WTC11 (cell line): Measurements from ENCODE around the gene HECW1.

Experiments used
- CBFB ChIP-seq: sonication (generic); formaldehyde crosslinking; IDR thresholded peaks from 2 replicates; pipeline ENCODE4 v1.8.1; 2022; ENCODE audit warnings: mild to moderate bottlenecking, low read depth, missing genetic modification reagents
- CREB1 ChIP-seq: sonication (generic); formaldehyde crosslinking; IDR thresholded peaks from 2 replicates; pipeline ENCODE4 v1.8.0; 2023; ENCODE audit warnings: mild to moderate bottlenecking, missing genetic modification reagents
- CTCF ChIP-seq: fragments of 200-600 bp; IDR thresholded peaks from 2 replicates; pipeline ENCODE4 v1.8.0; 2022; ENCODE audit warnings: antibody characterized with exemption
- E2F5 ChIP-seq: sonication (generic); formaldehyde crosslinking; IDR thresholded peaks from 2 replicates; pipeline ENCODE4 v1.8.1; 2022; ENCODE audit warnings: mild to moderate bottlenecking, moderate library complexity, missing genetic modification reagents
- KAT7 ChIP-seq: sonication (generic); formaldehyde crosslinking; IDR thresholded peaks from 2 replicates; pipeline ENCODE4 v1.8.1; 2023; ENCODE audit warnings: missing genetic modification reagents, mild to moderate bottlenecking, borderline replicate concordance
- NFE2L1 ChIP-seq: sonication (generic); formaldehyde crosslinking; IDR thresholded peaks from 2 replicates; pipeline ENCODE4 v1.8.1; 2023; ENCODE audit warnings: missing genetic modification reagents
- STAT6 ChIP-seq: sonication (generic); formaldehyde crosslinking; conservative IDR thresholded peaks from 2 replicates; pipeline ENCODE4 v1.8.1; 2023; ENCODE audit warnings: mild to moderate bottlenecking, low read depth, missing genetic modification reagents, moderate library complexity
- USF1 ChIP-seq: sonication (generic); formaldehyde crosslinking; IDR thresholded peaks from 2 replicates; pipeline ENCODE4 v1.8.0; 2022; ENCODE audit warnings: mild to moderate bottlenecking, missing genetic modification reagents
- ZNF121 ChIP-seq: sonication (generic); formaldehyde crosslinking; IDR thresholded peaks from 2 replicates; pipeline ENCODE4 v1.8.0; 2023; ENCODE audit warnings: missing genetic modification reagents

DNA sequence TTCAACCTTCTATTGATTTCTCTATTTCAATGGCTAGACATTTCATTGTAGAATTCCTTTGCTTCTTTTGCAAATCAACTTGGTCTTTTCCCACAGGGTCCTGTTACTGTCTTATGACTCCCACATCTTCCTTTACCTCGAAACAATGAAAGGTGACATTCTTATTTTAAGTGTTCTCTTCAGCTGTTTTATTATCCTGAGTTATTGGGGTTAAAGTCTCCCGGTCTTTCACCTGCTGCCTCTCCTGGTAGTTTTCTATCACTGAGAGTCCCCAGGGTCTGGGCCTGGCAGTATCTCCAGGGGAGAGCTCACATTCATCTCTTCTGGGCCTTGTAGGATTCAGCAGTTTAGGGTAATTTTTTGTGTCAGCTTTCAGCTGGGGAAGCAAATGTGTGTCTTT is 95.8 kb downstream of the HECW1 start:
- TF ChIP-seq CREB1 (no peak), CTCF (no peak), CBFB (no peak), NFE2L1 (CRISPR knock-in tag) (no peak), KAT7 (CRISPR knock-in tag) (no peak), USF1 (CRISPR knock-in tag) (no peak), STAT6 (CRISPR knock-in tag) (no peak), ZNF121 (CRISPR knock-in tag) (no peak), E2F5 (CRISPR knock-in tag) (no peak)
